Kidney epithelial cell (primary cell): Measurements from ENCODE around the gene LYST. TPM values are rescaled to one million over a fixed set of nuclear protein-coding genes. Genes with fewer than 3 reads are reported as not detected.

ENCODE experiments used
- DNase-seq: peaks from one replicate; pipeline ENCODE4 v3.0.0-alpha.2; 2010; ENCODE audit warnings: low read depth
- H3K27me3 ChIP-seq: 2 replicates; pipeline ENCODE4 v1.6.0; 2011; ENCODE audit warnings: low read length; ENCODE audit not compliant: control insufficient read depth, insufficient read depth
- H3K36me3 ChIP-seq: 2 replicates; pipeline ENCODE4 v1.5.1; 2011; ENCODE audit warnings: low read length; ENCODE audit not compliant: control insufficient read depth, insufficient read depth
- H3K4me3 ChIP-seq: 2 replicates; pipeline ENCODE4 v1.5.1; 2011; ENCODE audit warnings: low read depth, mild to moderate bottlenecking, control low read depth, low read length
- total RNA-seq: library from RNA; depleted of rRNA; stranded (reverse); fragments of >200 nt; gene quantifications from 2 replicates; pipeline ENCODE4 v1.2.3, GENCODE V29; 2015
- TF ChIP-seq, protein P1 (sequence below): IDR thresholded peaks from 2 replicates; pipeline ENCODE4 v1.5.1; 2011; ENCODE audit warnings: mild to moderate bottlenecking, moderate library complexity, low read length, control low read depth, inconsistent platforms; ENCODE audit not compliant: insufficient read depth, poor library complexity, severe bottlenecking

The LYST gene
- total RNA-seq, 1 donor from 2014 or later = 12.7 TPM

DNA sequence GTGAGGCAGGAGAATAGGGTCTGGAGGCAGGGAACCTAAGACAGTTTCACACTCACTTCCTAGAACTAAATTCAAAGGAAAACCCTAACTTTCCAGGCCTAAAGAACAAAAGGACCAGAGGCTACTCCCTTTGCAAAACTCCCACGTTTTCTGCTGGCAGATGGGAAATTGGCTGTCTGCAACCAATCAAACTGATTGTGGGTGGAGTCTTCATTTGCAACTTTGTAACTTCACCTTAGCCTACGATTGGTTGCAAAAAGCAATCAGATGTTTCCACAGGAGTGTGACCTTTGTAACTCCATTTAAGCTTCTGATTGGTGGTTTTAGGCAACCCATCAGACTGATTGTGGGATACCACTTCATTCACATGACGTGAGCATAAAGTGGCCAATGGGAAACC, 197.4 kb downstream of the LYST start:
- Histone ChIP-seq H3K4me3 (no peak overlapping the region), H3K36me3 (peaks cover 1% of the 10 kb centered on the region), H3K27me3 (no peaks in the 10 kb centered on the region)
- TF ChIP-seq, protein P1, sequence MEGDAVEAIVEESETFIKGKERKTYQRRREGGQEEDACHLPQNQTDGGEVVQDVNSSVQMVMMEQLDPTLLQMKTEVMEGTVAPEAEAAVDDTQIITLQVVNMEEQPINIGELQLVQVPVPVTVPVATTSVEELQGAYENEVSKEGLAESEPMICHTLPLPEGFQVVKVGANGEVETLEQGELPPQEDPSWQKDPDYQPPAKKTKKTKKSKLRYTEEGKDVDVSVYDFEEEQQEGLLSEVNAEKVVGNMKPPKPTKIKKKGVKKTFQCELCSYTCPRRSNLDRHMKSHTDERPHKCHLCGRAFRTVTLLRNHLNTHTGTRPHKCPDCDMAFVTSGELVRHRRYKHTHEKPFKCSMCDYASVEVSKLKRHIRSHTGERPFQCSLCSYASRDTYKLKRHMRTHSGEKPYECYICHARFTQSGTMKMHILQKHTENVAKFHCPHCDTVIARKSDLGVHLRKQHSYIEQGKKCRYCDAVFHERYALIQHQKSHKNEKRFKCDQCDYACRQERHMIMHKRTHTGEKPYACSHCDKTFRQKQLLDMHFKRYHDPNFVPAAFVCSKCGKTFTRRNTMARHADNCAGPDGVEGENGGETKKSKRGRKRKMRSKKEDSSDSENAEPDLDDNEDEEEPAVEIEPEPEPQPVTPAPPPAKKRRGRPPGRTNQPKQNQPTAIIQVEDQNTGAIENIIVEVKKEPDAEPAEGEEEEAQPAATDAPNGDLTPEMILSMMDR = no peak
- no peak for DNase-seq

DNA sequence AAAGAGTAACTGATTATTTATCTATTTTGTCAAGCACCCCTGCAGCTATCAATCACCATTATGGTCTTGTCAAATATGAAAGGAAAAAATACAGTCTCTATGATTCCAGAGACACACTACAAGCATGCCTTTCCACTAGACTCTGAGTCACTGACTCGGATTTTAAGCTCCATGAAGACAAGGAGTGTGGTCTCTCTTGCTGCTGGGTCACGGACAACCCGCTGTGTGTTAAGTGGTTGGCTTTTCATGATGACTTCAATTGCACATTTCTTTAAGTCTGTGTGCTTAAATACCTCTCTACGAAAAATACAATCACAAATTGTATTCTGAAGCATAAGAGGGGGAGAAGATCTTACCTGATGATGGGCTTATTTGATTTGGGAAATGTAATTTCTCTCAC, 203.1 kb downstream of the LYST start:
- no peak for DNase-seq
- TF ChIP-seq, protein P1 = no peak
- H3K36me3 ChIP-seq = no peaks in the 10 kb centered on the region
- no peak overlapping the region for H3K4me3 ChIP-seq
- H3K27me3 ChIP-seq = no peaks in the 10 kb centered on the region

DNA sequence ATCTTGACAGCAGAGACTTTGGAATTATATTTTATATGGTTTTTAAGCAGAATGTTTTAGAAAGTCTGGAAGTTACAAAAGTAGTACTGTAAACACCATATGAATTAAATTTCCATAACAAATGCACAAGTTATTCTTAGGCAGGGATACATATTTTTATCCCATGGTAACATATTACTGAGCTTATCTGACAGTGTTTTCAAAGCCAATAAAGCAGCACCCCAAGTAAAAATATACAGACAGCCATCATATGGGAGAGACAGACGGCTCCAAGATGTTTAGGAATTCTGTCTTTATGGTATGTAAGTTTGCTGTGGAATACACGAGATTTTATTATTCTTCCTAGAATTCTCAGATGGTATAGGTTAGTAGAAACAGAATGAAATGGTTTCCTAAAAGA, 205.1 kb downstream of the LYST start:
- TF ChIP-seq, protein P1 = no peak
- Histone ChIP-seq H3K36me3 (no peaks in the 10 kb centered on the region), H3K4me3 (no peak overlapping the region), H3K27me3 (no peaks in the 10 kb centered on the region)
- DNase-seq = no peak

DNA sequence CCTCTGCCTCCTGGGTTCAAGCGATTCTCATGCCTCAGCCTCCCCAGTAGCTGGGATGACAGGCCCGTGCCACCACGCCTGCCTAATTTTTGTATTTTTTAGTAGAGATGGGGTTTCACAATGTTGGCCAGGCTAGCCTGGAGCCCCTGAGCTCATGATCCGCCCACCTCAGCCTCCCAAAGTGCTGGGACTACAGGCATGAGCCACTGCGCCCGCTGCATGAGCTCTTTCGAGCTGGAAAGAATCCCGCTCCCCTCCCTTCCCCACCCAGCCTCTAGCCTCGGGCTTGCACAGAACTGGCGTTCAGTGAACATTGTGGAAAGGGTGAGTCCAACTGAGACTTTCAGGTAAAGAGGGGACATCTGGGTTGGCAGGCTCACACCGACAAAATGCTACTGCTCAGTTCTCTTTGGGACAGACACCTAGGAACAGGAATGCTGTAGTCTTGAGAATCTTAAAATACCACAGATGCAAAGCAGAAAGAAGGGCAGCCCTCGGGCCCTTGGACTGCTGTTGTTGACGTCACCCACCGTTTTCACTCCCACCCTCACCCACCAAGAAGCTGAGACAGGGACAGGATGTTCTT, 207.4 kb downstream of the LYST start:
- no peaks in the 10 kb centered on the region for H3K27me3 ChIP-seq
- TF ChIP-seq, protein P1 = no peak
- no peak for DNase-seq
- H3K4me3 ChIP-seq = no peak overlapping the region
- H3K36me3 ChIP-seq = no peaks in the 10 kb centered on the region

DNA sequence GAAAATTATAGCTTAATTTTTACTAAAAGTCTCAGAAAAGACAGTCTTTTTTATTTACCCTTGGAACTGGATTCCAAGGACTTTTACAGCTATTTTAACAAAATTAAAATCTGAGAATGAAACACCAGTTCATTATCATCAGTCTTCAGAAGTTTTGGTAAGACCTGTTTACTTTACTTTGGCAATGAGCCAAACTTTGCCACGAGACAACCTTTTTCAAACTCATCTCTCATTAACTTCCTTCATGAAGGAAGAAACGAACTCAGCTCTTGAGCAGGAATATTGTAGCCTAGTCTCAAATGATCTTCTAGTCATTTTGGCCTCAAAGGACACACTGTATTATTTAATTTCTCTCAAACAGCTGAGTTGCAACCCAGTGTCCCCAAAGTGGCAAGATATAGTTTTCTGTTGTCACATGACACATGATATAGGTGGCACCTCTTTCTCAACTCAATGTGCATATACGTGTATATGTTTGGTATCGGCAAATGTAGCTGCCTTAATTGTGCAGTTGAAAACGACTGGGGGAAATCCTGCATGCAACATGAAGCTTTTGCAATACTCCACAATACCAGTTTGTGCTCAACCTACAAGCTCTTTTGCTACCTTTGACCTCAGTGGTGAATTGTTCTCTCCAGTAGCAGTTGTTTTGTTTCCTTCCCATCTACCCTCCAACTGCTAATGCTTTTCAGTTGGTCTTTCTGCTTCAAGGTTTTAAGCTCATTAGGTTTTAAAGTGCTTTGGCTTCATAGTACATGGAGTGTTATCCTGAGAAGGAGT, 208.8 kb downstream of the LYST start:
- Histone ChIP-seq H3K27me3 (no peaks in the 10 kb centered on the region), H3K36me3 (no peaks in the 10 kb centered on the region), H3K4me3 (no peak overlapping the region)
- TF ChIP-seq, protein P1 = no peak
- DNase-seq = no peak
